Transverse colon (tissue), 4 donors: ENCODE data around the gene LYRM4. TPM values are rescaled to one million over a fixed set of nuclear protein-coding genes. Genes with fewer than 3 reads are reported as not detected.

Source experiments
- DNase-seq: peaks from one replicate; pipeline ENCODE4 v3.0.0-alpha.2; 2019
- H3K27ac ChIP-seq, 4 donors: fragments of 200-600 bp; sonication (generic); 2 replicates each; pipeline ENCODE4 v1.5.1; 2016 to 2018; ENCODE audit warnings: inconsistent platforms in 4 of 4
- H3K27me3 ChIP-seq: fragments of 200-600 bp; sonication (generic); 2 replicates; pipeline ENCODE4 v1.5.1; 2017; ENCODE audit warnings: inconsistent platforms
- H3K36me3 ChIP-seq, 4 donors: fragments of 200-600 bp; sonication (generic); 2 replicates each; pipeline ENCODE4 v1.5.1; 2017 to 2019; ENCODE audit warnings: inconsistent platforms in 4 of 4
- H3K4me1 ChIP-seq, 4 donors: fragments of 200-600 bp; sonication (generic); 2 replicates each; pipeline ENCODE4 v1.5.1; 2017 to 2020; ENCODE audit warnings: inconsistent platforms in 4 of 4
- H3K4me3 ChIP-seq, 4 donors: fragments of 200-600 bp; sonication (generic); 1 replicate in 1 of 4; 2 replicates in 3 of 4; pipeline versions ENCODE4 v1.5.1 to v1.6.1; 2017 to 2019; ENCODE audit warnings: inconsistent platforms in 4 of 4
- H3K9me3 ChIP-seq, 2 donors: fragments of 200-600 bp; sonication (generic); 2 replicates each; pipeline ENCODE4 v1.5.1; 2017 to 2019; ENCODE audit warnings: inconsistent platforms in 2 of 2
- CTCF ChIP-seq, 5 experiments: fragments of 200-600 bp in 3 of 5; fragments of 450-650 bp in 2 of 5; sonication (generic) in 3 of 5; IDR thresholded peaks; 1 replicate in 2 of 5; 2 replicates in 3 of 5; pipeline ENCODE4 v1.5.1; 2016 to 2017; ENCODE audit warnings: antibody characterized with exemption in 5 of 5, inconsistent platforms in 3 of 5, mild to moderate bottlenecking in 2 of 5, moderate library complexity in 1 of 5
- EP300 ChIP-seq: sonication (generic); formaldehyde crosslinking; IDR thresholded peaks from one replicate; pipeline ENCODE4 v1.6.1; 2017; ENCODE audit warnings: antibody characterized with exemption, low read depth
- POLR2A ChIP-seq: fragments of 450-650 bp; IDR thresholded peaks from one replicate; pipeline ENCODE4 v1.6.1; 2016; ENCODE audit warnings: antibody characterized with exemption, mild to moderate bottlenecking, moderate library complexity
- POLR2AphosphoS5 ChIP-seq, 3 donors: sonication (generic); formaldehyde crosslinking; IDR thresholded peaks; one replicate each; pipeline ENCODE4 v1.6.1; 2016; ENCODE audit warnings: antibody characterized with exemption in 3 of 3
- WGBS, 2 donors: methylation state at CpG; one replicate each; pipeline ENCODE4 v1.1.5; 2018; ENCODE audit warnings: low coverage in 1 of 2; 5-methylcytosine and 5-hydroxymethylcytosine counted together
- in situ Hi-C, 4 donors: fragments of 200-750 bp; cut with MboI; loops; one replicate each; pipeline versions ENCODE4 v1.15.0 to v1.15.1; 2017; ENCODE audit warnings: low sequenced_read_pairs in 3 of 4, low pct_ligation_motif_present in 1 of 4, low pct_unique_long_range_greater_than_20kb in 1 of 4
- intact Hi-C: fragments of 100-400 bp; cut with DNase I; formaldehyde crosslinking; loops from one replicate; pipeline ENCODE4 v1.15.1; 2023; ENCODE audit warnings: low total_unique reads
- total RNA-seq, 4 donors: library from RNA; depleted of rRNA; stranded (reverse); fragments of >200 nt; gene quantifications; one replicate each; pipeline ENCODE4 v1.1.0, GENCODE V29; 2016

Gene LYRM4
- total RNA-seq, 4 donors from 2014 or later = 3.0 to 14.0 (median 6.9) TPM

GRCh38 chr6:5076931-5077330, 183.8 kb downstream of the LYRM4 start:
- H3K4me3 ChIP-seq = no peak overlapping the region
- H3K27me3 ChIP-seq = no peaks in the 10 kb centered on the region
- no peaks in the 10 kb centered on the region for H3K9me3 ChIP-seq
- in situ Hi-C loops (no loop called here), intact Hi-C loops (no loop called here)
- no peak overlapping the region for H3K27ac ChIP-seq
- no peaks in the 10 kb centered on the region for H3K36me3 ChIP-seq
- 92 to 93% methylated on average over 4 to 11 of the region's 11 CpGs for WGBS, 2 donors
- no peaks in the 10 kb centered on the region for H3K4me1 ChIP-seq
- TF ChIP-seq EP300 (no peak), CTCF (IDR thresholded peaks at IDR 0.05) (no peak), POLR2AphosphoS5 (IDR thresholded peaks at IDR 0.05) (no peak), POLR2A (no peak)
- no peak for DNase-seq

- no peak overlapping the region for H3K27ac ChIP-seq
- in situ Hi-C loops = no loop called here
- no peaks in the 10 kb centered on the region for H3K27me3 ChIP-seq
- H3K4me3 ChIP-seq = no peak overlapping the region
- H3K9me3 ChIP-seq = no peaks in the 10 kb centered on the region
- H3K4me1 ChIP-seq = no peaks in the 10 kb centered on the region
- DNase-seq = no peak
- no peaks in the 10 kb centered on the region for H3K36me3 ChIP-seq
- WGBS, 2 donors = 80 to 100% methylated on average over 1 to 3 of the region's 3 CpGs
- TF ChIP-seq CTCF (IDR thresholded peaks at IDR 0.05) (no peak), POLR2A (no peak), POLR2AphosphoS5 (IDR thresholded peaks at IDR 0.05) (no peak)
- intact Hi-C loops = no loop called here
Measured at GRCh38 chr6:5073992-5074391, 186.8 kb downstream of the LYRM4 start.

GRCh38 chr6:5072440-5072839, 188.3 kb downstream of the LYRM4 start:
- Histone ChIP-seq H3K4me3 (no peak overlapping the region), H3K27me3 (no peaks in the 10 kb centered on the region), H3K36me3 (no peaks in the 10 kb centered on the region), H3K27ac (no peak overlapping the region), H3K4me1 (no peaks in the 10 kb centered on the region), H3K9me3 (no peaks in the 10 kb centered on the region)
- in situ Hi-C loops (no loop called here), intact Hi-C loops (no loop called here)
- 74 to 80% methylated on average over 7 of the region's 7 CpGs for WGBS, 2 donors
- no peak for DNase-seq
- no peak for TF ChIP-seq EP300
- TF ChIP-seq POLR2A = no peak
- no peak for TF ChIP-seq CTCF (IDR thresholded peaks at IDR 0.05)
- TF ChIP-seq POLR2AphosphoS5 (IDR thresholded peaks at IDR 0.05) = no peak

GRCh38 chr6:5071216-5071615, 189.5 kb downstream of the LYRM4 start:
- DNase-seq = no peak
- Histone ChIP-seq H3K27ac (no peak overlapping the region), H3K36me3 (no peaks in the 10 kb centered on the region), H3K27me3 (no peaks in the 10 kb centered on the region), H3K9me3 (no peaks in the 10 kb centered on the region), H3K4me3 (no peak overlapping the region), H3K4me1 (no peaks in the 10 kb centered on the region)
- WGBS, 2 donors = 48 to 57% methylated on average over 2 of the region's 2 CpGs
- TF ChIP-seq CTCF (IDR thresholded peaks at IDR 0.05) (no peak), POLR2AphosphoS5 (IDR thresholded peaks at IDR 0.05) (no peak), EP300 (no peak), POLR2A (no peak)
- intact Hi-C loops (no loop called here), in situ Hi-C loops (no loop called here)
